SK-N-SH treated with all-trans-retinoic acid at 6 μM for 48 hours (cell line): ENCODE data around the gene AVEN.

ENCODE experiments used
- ATAC-seq: fragments of 200-7000 bp; cut with Tn5 transposase; 3 replicates; pipeline ENCODE4 v1.9.1; 2020; ENCODE audit warnings: mild to moderate bottlenecking, moderate library complexity
- ARNTL ChIP-seq: fragments of 450-650 bp; formaldehyde crosslinking; IDR thresholded peaks from 2 replicates; pipeline ENCODE4 v1.5.0; 2020; ENCODE audit warnings: low read depth, mild to moderate bottlenecking, moderate library complexity, borderline replicate concordance
- CREB5 ChIP-seq: fragments of 250-450 bp; sonication (Bioruptor Pico); IDR thresholded peaks from 2 replicates; pipeline ENCODE4 v1.5.1; 2020; ENCODE audit warnings: low read depth, mild to moderate bottlenecking, moderate library complexity
- CSDC2 ChIP-seq: fragments of 250-450 bp; sonication (Bioruptor Pico); IDR thresholded peaks from 2 replicates; pipeline ENCODE4 v1.5.0; 2020; ENCODE audit warnings: mild to moderate bottlenecking, moderate library complexity
- CSRNP3 ChIP-seq: fragments of 250-450 bp; sonication (Bioruptor Pico); IDR thresholded peaks from 2 replicates; pipeline ENCODE4 v1.5.1; 2021; ENCODE audit warnings: mild to moderate bottlenecking, moderate library complexity
- ESRRG ChIP-seq: fragments of 250-450 bp; sonication (Bioruptor Pico); IDR thresholded peaks from 2 replicates; pipeline ENCODE4 v1.6.1; 2021; ENCODE audit warnings: mild to moderate bottlenecking
- GLIS3 ChIP-seq: fragments of 250-450 bp; sonication (Bioruptor Pico); IDR thresholded peaks from 2 replicates; pipeline ENCODE4 v1.5.0; 2020; ENCODE audit warnings: mild to moderate bottlenecking, moderate library complexity
- ISL1 ChIP-seq: fragments of 250-450 bp; sonication (Bioruptor Pico); IDR thresholded peaks from 2 replicates; pipeline ENCODE4 v2.1.2; 2022; ENCODE audit warnings: mild to moderate bottlenecking, moderate library complexity
- OSR1 ChIP-seq: fragments of 250-450 bp; sonication (Bioruptor Pico); IDR thresholded peaks from 2 replicates; pipeline ENCODE4 v1.8.0; 2022; ENCODE audit warnings: moderate library complexity, mild to moderate bottlenecking, inconsistent platforms
- PATZ1 ChIP-seq: fragments of 250-450 bp; sonication (Bioruptor Pico); IDR thresholded peaks from 2 replicates; pipeline ENCODE4 v1.8.0; 2020; ENCODE audit warnings: mild to moderate bottlenecking, moderate library complexity, borderline replicate concordance
- POU6F1 ChIP-seq: fragments of 250-450 bp; sonication (Bioruptor Pico); IDR thresholded peaks from 2 replicates; pipeline ENCODE4 v1.8.0; 2021; ENCODE audit warnings: low read depth, mild to moderate bottlenecking, moderate library complexity, borderline replicate concordance
- PPARA ChIP-seq: fragments of 250-450 bp; sonication (Bioruptor Pico); IDR thresholded peaks from 2 replicates; pipeline ENCODE4 v1.5.0; 2020; ENCODE audit warnings: mild to moderate bottlenecking, borderline replicate concordance
- RARB ChIP-seq: fragments of 250-450 bp; sonication (Bioruptor Pico); IDR thresholded peaks from 2 replicates; pipeline ENCODE4 v1.8.0; 2021; ENCODE audit warnings: mild to moderate bottlenecking, moderate library complexity
- SNAI2 ChIP-seq: fragments of 250-450 bp; sonication (Bioruptor Pico); IDR thresholded peaks from 2 replicates; pipeline ENCODE4 v1.5.0; 2020; ENCODE audit warnings: mild to moderate bottlenecking, moderate library complexity
- TCF4 ChIP-seq: fragments of 250-450 bp; sonication (Bioruptor Pico); IDR thresholded peaks from 2 replicates; pipeline ENCODE4 v1.8.0; 2021; ENCODE audit warnings: mild to moderate bottlenecking, moderate library complexity, borderline replicate concordance
- TOX ChIP-seq: fragments of 250-450 bp; sonication (Bioruptor Pico); IDR thresholded peaks from 2 replicates; pipeline ENCODE4 v1.8.0; 2021; ENCODE audit warnings: mild to moderate bottlenecking, moderate library complexity, borderline replicate concordance
- TSHZ2 ChIP-seq: fragments of 250-450 bp; sonication (Bioruptor Pico); IDR thresholded peaks from 2 replicates; pipeline ENCODE4 v1.5.0; 2020; ENCODE audit warnings: mild to moderate bottlenecking, moderate library complexity
- ZFP3 ChIP-seq: fragments of 250-450 bp; sonication (Bioruptor Pico); IDR thresholded peaks from 2 replicates; pipeline ENCODE4 v1.5.0; 2020; ENCODE audit warnings: mild to moderate bottlenecking, moderate library complexity
- ZFP30 ChIP-seq: fragments of 450-650 bp; formaldehyde crosslinking; IDR thresholded peaks from 2 replicates; pipeline ENCODE4 v1.5.0; 2022; ENCODE audit warnings: mild to moderate bottlenecking, moderate library complexity
- ZNF70 ChIP-seq: fragments of 450-650 bp; formaldehyde crosslinking; IDR thresholded peaks from 2 replicates; pipeline ENCODE4 v1.5.0; 2020; ENCODE audit warnings: mild to moderate bottlenecking, moderate library complexity

The AVEN gene

GRCh38 chr15:33846862-33847261, 192.1 kb downstream of the AVEN start:
- ATAC-seq = no peak

GRCh38 chr15:33846142-33846541, 192.9 kb downstream of the AVEN start:
- no peak for ATAC-seq
- TF ChIP-seq ESRRG (CRISPR knock-in tag) (no peak), ZNF70 (CRISPR knock-in tag) (no peak), TSHZ2 (CRISPR knock-in tag) (no peak), PPARA (CRISPR knock-in tag) (no peak), TCF4 (CRISPR knock-in tag) (no peak), CREB5 (CRISPR knock-in tag) (no peak), ZFP3 (CRISPR knock-in tag) (no peak)

More at GRCh38 chr15:33846862-33847261, 192.1 kb downstream of the AVEN start:
- TF ChIP-seq CSRNP3 (CRISPR knock-in tag) = no peak
- TF ChIP-seq CREB5 (CRISPR knock-in tag) = no peak
- TF ChIP-seq TOX (CRISPR knock-in tag) = no peak
- no peak for TF ChIP-seq PATZ1
- no peak for TF ChIP-seq CSDC2 (CRISPR knock-in tag)
- no peak for TF ChIP-seq ZFP30 (CRISPR knock-in tag)
- TF ChIP-seq ISL1 (CRISPR knock-in tag) = no peak
- TF ChIP-seq RARB = no peak
- no peak for TF ChIP-seq TCF4 (CRISPR knock-in tag)
- no peak for TF ChIP-seq TSHZ2 (CRISPR knock-in tag)
- TF ChIP-seq GLIS3 (CRISPR knock-in tag) = no peak
- TF ChIP-seq POU6F1 = no peak
- TF ChIP-seq ZFP3 (CRISPR knock-in tag) = no peak
- no peak for TF ChIP-seq OSR1 (CRISPR knock-in tag)
- TF ChIP-seq ARNTL = no peak
- no peak for TF ChIP-seq ESRRG (CRISPR knock-in tag)
- no peak for TF ChIP-seq PPARA (CRISPR knock-in tag)
- TF ChIP-seq SNAI2 (CRISPR knock-in tag) = no peak
